ENCODE measurements around the gene VPS26C.

GRCh38 chr21:37269481-37269880 lies 2.3 kb upstream of the VPS26C start:
- TF ChIP-seq GATA2 (IDR thresholded peaks at IDR 0.05; ENCODE audit: low read depth, low read length) (no peak), GATA3 (IDR thresholded peaks at IDR 0.05; ENCODE audit: low read depth, low read length) (no peak)

Data from SH-SY5Y (cell line).